Duodenal mucosa (tissue), 2 donors: ENCODE measurements around the gene NPHP1.
"Not testable (repeated sequence)": the region's sequence is repeated elsewhere in the genome, so short reads cannot be mapped to it uniquely, and the experiment has no call there.

Experiments used
- H3K27ac ChIP-seq: one replicate; pipeline ENCODE4 v1.7.0; 2013; ENCODE audit warnings: low read depth, low read length
- H3K27me3 ChIP-seq, 2 donors: one replicate each; pipeline ENCODE4 v1.7.0; 2013; ENCODE audit warnings: low read length in 2 of 2, control low read depth in 1 of 2; ENCODE audit not compliant: insufficient read depth in 2 of 2, control insufficient read depth in 1 of 2
- H3K36me3 ChIP-seq, 2 donors: one replicate each; pipeline ENCODE4 v1.7.0; 2013; ENCODE audit warnings: low read length in 2 of 2, control low read depth in 1 of 2; ENCODE audit not compliant: insufficient read depth in 2 of 2, control insufficient read depth in 1 of 2
- H3K4me1 ChIP-seq, 2 donors: one replicate each; pipeline ENCODE4 v1.7.0; 2013; ENCODE audit warnings: low read length in 2 of 2, control low read depth in 1 of 2; ENCODE audit not compliant: insufficient read depth in 2 of 2, control insufficient read depth in 1 of 2
- H3K4me3 ChIP-seq, 2 donors: one replicate each; pipeline ENCODE4 v1.7.0; 2013; ENCODE audit warnings: low read length in 2 of 2, low read depth in 1 of 2
- H3K9ac ChIP-seq, 2 donors: one replicate each; pipeline ENCODE4 v1.7.0; 2013; ENCODE audit warnings: low read length in 2 of 2, low read depth in 1 of 2
- H3K9me3 ChIP-seq, 2 donors: one replicate each; pipeline ENCODE4 v1.7.0; 2013; ENCODE audit warnings: low read length in 2 of 2, control low read depth in 1 of 2; ENCODE audit not compliant: control insufficient read depth in 1 of 2

The NPHP1 gene

DNA sequence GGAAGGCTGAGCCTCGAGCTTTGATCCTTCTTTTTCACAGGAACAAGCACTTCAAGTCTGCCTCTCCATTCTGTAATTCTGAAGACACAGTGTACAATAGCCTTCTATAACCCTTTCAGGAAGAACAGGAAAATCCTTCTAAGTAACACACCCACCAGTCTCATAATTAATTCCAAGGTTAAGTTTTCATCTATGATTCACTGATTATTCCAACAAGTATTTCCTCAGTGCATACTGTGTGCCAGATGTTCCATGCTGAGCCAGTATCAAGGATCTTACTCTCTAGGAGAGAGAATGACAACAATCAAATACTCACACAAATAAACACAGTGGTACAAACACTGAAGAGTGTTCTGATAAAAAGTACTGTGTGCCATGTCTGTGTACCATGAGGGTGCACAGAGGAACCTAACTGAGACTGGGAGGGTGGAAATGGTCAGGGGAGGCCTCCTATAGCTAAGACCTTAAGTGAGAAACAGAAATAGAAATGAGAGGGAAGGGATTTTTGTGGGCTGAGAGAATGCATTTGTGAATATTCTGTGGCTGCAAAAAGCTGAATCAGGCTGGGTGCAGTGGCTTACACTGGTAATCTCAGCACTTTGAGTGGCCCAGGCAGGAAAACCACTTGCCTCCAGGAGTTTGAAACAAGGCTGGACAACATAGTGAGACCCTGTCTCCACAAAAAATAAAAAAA, 14.8 kb upstream of the NPHP1 start:
- no peak overlapping the region for H3K27ac ChIP-seq
- H3K4me3 ChIP-seq = peak overlapping the region in 1 of 2 donors; percentile 30
- H3K36me3 ChIP-seq = no peaks in the 10 kb centered on the region
- H3K27me3 ChIP-seq = peaks cover 2 to 3% of the 10 kb centered on the region in 2 donors
- H3K4me1 ChIP-seq = peaks cover 7 to 17% of the 10 kb centered on the region in 2 donors
- H3K9ac ChIP-seq = no peak overlapping the region
- no peaks in the 10 kb centered on the region for H3K9me3 ChIP-seq

DNA sequence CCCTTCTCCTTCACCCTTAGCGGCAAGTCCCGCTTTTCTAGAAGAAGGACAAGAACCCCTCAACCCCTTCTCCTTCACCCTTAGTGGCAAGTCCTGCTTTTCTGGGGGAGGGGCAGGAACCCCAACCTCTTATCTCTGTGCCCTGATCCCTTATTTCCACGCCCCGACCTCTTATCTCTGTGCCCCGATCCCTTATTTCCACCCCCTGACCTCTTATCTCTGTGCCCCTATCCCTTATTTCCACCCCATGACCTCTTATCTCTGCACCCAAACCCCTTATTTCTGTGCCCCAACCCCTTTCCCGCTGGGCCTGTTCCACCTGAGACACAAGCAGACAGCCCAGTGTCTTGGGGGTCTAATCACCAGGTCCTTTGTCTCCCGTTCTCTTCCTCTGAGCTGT, 14.1 kb upstream of the NPHP1 start:
- not testable (repeated sequence) for H3K36me3 ChIP-seq, H3K27me3 ChIP-seq, H3K9ac ChIP-seq, H3K9me3 ChIP-seq, H3K27ac ChIP-seq
- peak overlapping the region in 1 of 2 donors; percentile 30 for H3K4me3 ChIP-seq
- peaks cover 7 to 17% of the 10 kb centered on the region in 2 donors for H3K4me1 ChIP-seq

DNA sequence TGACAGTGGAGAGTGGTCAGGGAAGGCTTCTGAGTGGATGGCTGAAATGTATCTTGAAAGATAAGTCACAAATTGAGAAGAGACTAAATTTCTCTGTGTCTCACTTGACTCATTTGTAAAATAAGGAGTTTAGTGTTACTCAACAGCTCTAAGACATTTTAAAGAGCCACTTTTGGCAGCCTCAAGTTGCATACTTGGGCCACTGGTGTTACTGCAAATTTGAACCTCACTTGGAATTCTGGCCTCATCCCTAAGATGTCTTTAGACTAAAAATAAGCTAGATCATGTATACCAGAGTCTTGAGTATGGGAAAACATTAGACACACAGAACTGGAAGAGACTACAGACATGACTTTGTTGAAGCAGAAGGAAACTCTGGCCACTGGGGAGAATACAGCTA, 12.0 kb upstream of the NPHP1 start:
- Histone ChIP-seq H3K27ac (no peak overlapping the region), H3K27me3 (peaks cover 0 to 2% of the 10 kb centered on the region in 2 donors), H3K36me3 (no peaks in the 10 kb centered on the region), H3K4me3 (no peak overlapping the region), H3K9ac (no peak overlapping the region), H3K4me1 (peaks cover 9 to 20% of the 10 kb centered on the region in 2 donors), H3K9me3 (no peaks in the 10 kb centered on the region)

DNA sequence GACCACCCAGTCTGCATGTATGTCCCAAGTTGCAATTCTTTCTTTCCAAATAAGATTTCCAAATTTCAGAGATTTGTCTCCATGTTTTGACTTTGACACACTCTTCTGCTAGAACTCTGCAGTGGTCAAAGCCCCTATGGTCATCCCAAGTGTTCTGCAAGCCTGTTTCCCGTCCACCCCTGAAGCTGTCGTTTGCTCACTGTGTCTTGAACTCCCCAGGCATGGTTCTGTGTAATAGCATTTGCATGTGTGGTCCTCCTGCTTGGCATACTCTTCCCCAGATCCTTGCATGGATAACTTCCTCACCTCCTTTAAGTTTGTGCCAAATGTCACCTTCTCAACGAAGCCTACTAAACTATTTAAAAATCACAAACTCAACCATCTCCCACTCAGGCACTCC, 11.4 kb upstream of the NPHP1 start:
- Histone ChIP-seq H3K27me3 (peaks cover 0 to 2% of the 10 kb centered on the region in 2 donors), H3K27ac (no peak overlapping the region), H3K36me3 (no peaks in the 10 kb centered on the region), H3K9me3 (no peaks in the 10 kb centered on the region), H3K9ac (no peak overlapping the region), H3K4me1 (peaks cover 13 to 21% of the 10 kb centered on the region in 2 donors), H3K4me3 (no peak overlapping the region)

DNA sequence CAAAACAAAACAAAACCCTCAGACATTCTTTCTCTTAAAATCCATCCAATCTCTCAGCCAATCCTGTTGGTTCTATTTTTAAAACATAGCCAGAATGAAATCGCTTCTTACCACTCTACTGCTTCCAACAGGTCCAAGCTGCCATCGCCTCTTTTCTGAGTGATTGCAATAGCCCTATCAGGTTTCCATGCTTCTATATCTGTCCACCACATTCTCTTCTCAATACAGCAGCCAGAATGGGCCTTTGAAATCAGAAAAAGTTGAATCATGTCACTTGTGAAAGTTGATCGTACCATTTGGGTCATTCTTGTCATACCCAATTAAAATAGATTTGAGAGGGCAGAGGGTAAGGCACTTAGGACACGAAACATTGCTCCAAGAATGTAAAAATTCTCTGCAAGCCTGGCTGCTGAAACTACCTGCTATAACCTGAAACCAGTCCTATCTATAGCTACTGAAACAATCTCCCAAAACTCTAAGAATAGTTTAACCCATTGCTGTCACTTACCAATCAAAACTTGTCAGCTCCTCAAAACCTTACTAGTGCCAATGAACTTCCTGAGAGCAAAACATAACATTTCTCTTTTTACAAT, 10.8 kb upstream of the NPHP1 start:
- Histone ChIP-seq H3K27ac (no peak overlapping the region), H3K27me3 (peaks cover 0 to 2% of the 10 kb centered on the region in 2 donors), H3K4me3 (no peak overlapping the region), H3K9ac (no peak overlapping the region), H3K4me1 (peaks cover 17 to 26% of the 10 kb centered on the region in 2 donors), H3K36me3 (peaks cover 0 to 3% of the 10 kb centered on the region in 2 donors), H3K9me3 (no peaks in the 10 kb centered on the region)

DNA sequence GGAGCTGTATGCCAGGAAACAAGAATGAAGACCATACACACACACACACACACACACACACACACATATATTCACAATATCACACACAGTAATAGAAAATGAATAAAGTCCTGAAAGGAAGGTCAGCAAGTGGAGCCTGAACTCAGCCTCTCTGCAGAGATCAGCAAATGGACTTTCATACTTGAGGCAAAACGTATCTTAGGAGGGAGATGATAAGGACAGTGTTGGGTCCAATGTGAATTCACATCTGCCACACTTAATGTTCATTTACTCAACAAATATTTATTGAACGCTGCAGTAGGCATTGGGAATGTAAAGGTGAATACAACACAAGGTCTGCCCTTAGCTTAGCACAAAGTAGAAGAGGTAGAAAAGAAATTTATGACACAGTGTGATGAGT, 10.3 kb upstream of the NPHP1 start:
- Histone ChIP-seq H3K27ac (no peak overlapping the region), H3K36me3 (peaks cover 0 to 6% of the 10 kb centered on the region in 2 donors), H3K9ac (no peak overlapping the region), H3K9me3 (no peaks in the 10 kb centered on the region), H3K27me3 (peaks cover 0 to 2% of the 10 kb centered on the region in 2 donors), H3K4me1 (peaks cover 17 to 26% of the 10 kb centered on the region in 2 donors), H3K4me3 (no peak overlapping the region)

DNA sequence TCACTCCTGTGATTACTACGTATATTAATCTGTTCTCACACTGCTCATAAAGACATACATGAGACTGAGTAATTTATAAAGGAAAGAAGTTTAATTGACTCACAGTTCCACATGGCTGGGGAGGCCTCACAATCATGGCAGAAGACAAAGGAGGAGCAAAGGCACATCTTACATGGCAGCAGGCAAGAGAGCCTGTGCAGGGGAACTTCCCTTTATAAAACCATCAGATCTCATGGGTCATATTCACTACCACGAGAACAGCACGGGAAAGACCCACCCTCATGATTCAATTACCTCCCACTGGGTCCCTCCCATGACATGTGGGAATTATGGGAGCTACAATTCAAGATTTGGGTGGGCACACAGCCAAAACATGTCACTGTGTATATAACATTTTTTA, 8.7 kb upstream of the NPHP1 start:
- H3K9ac ChIP-seq, H3K27me3 ChIP-seq, H3K4me3 ChIP-seq, H3K27ac ChIP-seq, H3K9me3 ChIP-seq: not testable (repeated sequence)
- Histone ChIP-seq H3K4me1 (peaks cover 10 to 17% of the 10 kb centered on the region in 2 donors), H3K36me3 (peaks cover 0 to 17% of the 10 kb centered on the region in 2 donors)

DNA sequence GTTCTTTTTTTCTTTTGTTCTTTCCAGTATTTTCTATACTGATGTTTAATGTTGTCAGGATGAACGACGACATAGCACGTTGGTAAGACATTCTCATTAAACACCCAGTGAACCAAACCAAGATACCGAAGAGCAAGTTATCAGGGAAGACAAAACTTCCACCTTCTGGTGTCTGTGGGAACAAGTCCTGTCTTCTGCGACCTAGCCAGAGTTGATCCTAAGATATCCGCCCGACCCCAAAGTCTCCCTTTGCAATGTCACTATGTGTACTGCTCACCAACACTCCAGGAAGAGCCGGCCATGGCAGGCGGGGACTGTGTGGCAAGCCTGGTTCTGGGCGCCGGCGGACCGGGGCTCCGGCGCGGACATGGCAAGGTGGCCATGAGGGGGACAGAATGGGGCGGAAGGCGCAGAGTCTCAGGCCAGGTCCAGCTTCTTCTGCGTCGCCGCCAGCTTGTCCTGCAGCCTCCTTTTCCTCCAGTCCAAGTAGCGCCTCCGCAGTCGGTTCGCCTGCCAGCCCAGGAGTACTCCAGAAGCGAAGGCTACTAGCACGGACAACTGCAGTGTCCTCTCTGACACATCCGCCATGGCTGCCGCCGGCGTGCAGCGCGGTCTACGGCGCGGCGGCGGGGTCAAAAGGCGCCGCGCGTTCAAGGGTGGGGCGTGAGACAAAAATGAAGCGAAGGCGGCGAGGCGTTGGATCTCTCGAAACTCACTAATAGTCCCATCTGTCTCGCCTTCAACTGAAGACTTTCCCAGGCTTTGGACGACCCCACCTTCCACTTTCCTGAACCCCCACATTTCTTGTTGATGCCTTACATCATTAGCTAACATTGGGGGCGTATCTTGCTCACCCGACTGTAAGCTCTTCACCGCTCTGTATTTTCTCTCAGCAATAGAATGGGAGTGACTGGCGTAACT, 7.4 kb upstream of the NPHP1 start, which contains the start of gene MTLN:
TSS of gene MTLN (minus strand) at position 610 of the 921 bp plus-strand sequence. CDS start at position 588, 22 bp downstream.
- no peaks in the 10 kb centered on the region for H3K9me3 ChIP-seq
- H3K4me3 ChIP-seq = peak within 1 kb of the TSS; percentile 95 to 98
- H3K9ac ChIP-seq = peak within 1 kb of the TSS; percentile 84 to 97
- H3K36me3 ChIP-seq = peaks cover 0 to 17% of the 10 kb centered on the region in 2 donors
- H3K4me1 ChIP-seq = peaks cover 10 to 17% of the 10 kb centered on the region in 2 donors
- peaks cover 0 to 2% of the 10 kb centered on the region in 2 donors for H3K27me3 ChIP-seq
- peak within 1 kb of the TSS; percentile 62 for H3K27ac ChIP-seq

DNA sequence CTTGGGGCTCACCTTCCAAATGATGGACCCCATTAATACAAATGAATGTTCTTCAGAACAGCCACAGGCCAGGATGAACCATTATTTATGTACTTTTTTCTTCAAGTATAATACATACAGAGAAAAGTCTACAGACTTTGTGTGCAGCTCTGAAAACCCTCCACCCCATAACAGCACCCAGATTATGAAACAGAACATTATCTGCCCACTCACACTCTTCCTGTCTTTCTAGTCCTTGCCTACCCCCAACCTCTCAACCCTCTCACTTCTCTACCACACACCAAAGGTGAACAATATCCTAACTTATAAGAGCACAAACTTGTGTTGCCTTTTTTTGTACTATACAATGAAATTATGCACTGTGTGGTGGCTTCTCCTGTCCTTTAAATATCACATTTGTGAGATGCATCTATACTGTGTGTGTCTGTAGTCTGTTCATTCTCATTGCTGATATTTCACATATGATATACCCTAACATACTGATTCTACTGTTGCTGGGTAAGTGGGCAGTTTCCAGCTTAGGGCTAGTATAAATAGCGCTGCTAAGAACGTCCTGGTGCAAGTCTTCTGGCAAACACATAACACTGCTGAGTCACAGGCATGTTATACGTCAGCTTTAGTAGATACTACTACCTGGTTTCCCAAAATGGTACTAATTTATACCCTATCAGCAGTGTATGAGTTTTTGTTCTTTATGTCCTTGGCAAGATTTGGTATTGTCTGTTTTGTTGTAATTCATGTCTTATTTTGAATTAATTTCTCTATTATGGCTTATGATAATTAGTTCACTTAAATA, 1.0 kb upstream of the NPHP1 start:
- Histone ChIP-seq H3K27me3 (no peaks in the 10 kb centered on the region), H3K36me3 (peaks cover 0 to 15% of the 10 kb centered on the region in 2 donors), H3K9ac (no peak overlapping the region), H3K27ac (no peak overlapping the region), H3K9me3 (no peaks in the 10 kb centered on the region), H3K4me3 (no peak overlapping the region), H3K4me1 (peaks cover 8 to 9% of the 10 kb centered on the region in 2 donors)
